Mucosa of rectum (tissue), 2 donors: ENCODE data around the gene SCO2.

Experiments used
- H3K27ac ChIP-seq, 2 donors: one replicate each; pipeline ENCODE4 v1.7.0; 2013; ENCODE audit warnings: inconsistent platforms in 2 of 2, low read depth in 2 of 2, low read length in 2 of 2
- H3K27me3 ChIP-seq, 2 donors: one replicate each; pipeline ENCODE4 v1.7.0; 2013; ENCODE audit warnings: low read length in 2 of 2; ENCODE audit not compliant: control insufficient read depth in 2 of 2, insufficient read depth in 2 of 2
- H3K36me3 ChIP-seq, 2 donors: one replicate each; pipeline ENCODE4 v1.7.0; 2013; ENCODE audit warnings: low read length in 2 of 2; ENCODE audit not compliant: control insufficient read depth in 2 of 2, insufficient read depth in 2 of 2
- H3K4me1 ChIP-seq, 2 donors: one replicate each; pipeline ENCODE4 v1.7.0; 2013; ENCODE audit warnings: low read length in 2 of 2, mild to moderate bottlenecking in 1 of 2; ENCODE audit not compliant: control insufficient read depth in 2 of 2, insufficient read depth in 2 of 2
- H3K4me3 ChIP-seq, 2 donors: one replicate each; pipeline ENCODE4 v1.7.0; 2013; ENCODE audit warnings: low read length in 2 of 2
- H3K9ac ChIP-seq, 2 donors: one replicate each; pipeline ENCODE4 v1.7.0; 2013; ENCODE audit warnings: low read length in 2 of 2, low read depth in 1 of 2, mild to moderate bottlenecking in 1 of 2
- H3K9me3 ChIP-seq, 2 donors: one replicate each; pipeline ENCODE4 v1.7.0; 2013; ENCODE audit warnings: low read length in 2 of 2; ENCODE audit not compliant: control insufficient read depth in 2 of 2
- donor health status: healthy.
- donor health status: Normal muscosa, but diverticular disease.

SCO2 gene

DNA sequence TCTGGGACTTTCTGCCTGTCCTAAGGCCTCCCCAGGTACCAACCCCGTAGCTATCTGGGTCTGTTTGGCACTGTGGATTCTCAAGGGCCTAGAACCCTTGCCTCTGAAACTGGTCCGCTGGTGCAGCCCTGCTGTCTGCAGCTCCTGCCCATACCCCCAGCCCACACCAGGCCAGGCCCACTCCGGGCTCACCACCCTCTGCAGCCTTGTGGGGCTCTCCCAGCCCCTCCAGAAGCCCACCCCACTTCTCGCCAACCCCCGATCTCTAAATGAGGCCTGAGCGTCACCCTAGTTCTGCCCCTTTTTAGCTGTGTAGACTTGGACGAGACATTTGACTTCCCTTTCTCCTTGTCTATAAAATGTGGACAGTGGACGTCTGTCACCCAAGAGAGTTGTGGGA, 25.0 kb upstream of the SCO2 start:
- peaks cover 10 to 13% of the 10 kb centered on the region in 2 donors for H3K27me3 ChIP-seq
- H3K4me1 ChIP-seq = peaks cover 3 to 4% of the 10 kb centered on the region in 2 donors
- no peak overlapping the region for H3K9ac ChIP-seq
- H3K4me3 ChIP-seq = no peak overlapping the region
- no peaks in the 10 kb centered on the region for H3K36me3 ChIP-seq
- no peak overlapping the region for H3K27ac ChIP-seq
- no peaks in the 10 kb centered on the region for H3K9me3 ChIP-seq

- Histone ChIP-seq H3K27me3 (peaks cover 10 to 13% of the 10 kb centered on the region in 2 donors), H3K4me3 (peak overlapping the region; percentile 35 to 50), H3K9ac (peak overlapping the region in 1 of 2 donors; percentile 12), H3K27ac (no peak overlapping the region), H3K4me1 (peaks cover 8 to 11% of the 10 kb centered on the region in 2 donors), H3K9me3 (no peaks in the 10 kb centered on the region), H3K36me3 (no peaks in the 10 kb centered on the region)
These were observed 23.8 kb upstream of the SCO2 start for GRCh38 chr22:50548921-50549790.

- peak overlapping the region in 1 of 2 donors; percentile 21 for H3K9ac ChIP-seq
- no peak overlapping the region for H3K27ac ChIP-seq
- H3K4me3 ChIP-seq = peak overlapping the region; percentile 35 to 50
- H3K9me3 ChIP-seq = no peaks in the 10 kb centered on the region
- peaks cover 10 to 13% of the 10 kb centered on the region in 2 donors for H3K27me3 ChIP-seq
- no peaks in the 10 kb centered on the region for H3K36me3 ChIP-seq
- H3K4me1 ChIP-seq = peaks cover 8 to 14% of the 10 kb centered on the region in 2 donors
These were observed 22.9 kb upstream of the SCO2 start for GRCh38 chr22:50548040-50548920.

DNA sequence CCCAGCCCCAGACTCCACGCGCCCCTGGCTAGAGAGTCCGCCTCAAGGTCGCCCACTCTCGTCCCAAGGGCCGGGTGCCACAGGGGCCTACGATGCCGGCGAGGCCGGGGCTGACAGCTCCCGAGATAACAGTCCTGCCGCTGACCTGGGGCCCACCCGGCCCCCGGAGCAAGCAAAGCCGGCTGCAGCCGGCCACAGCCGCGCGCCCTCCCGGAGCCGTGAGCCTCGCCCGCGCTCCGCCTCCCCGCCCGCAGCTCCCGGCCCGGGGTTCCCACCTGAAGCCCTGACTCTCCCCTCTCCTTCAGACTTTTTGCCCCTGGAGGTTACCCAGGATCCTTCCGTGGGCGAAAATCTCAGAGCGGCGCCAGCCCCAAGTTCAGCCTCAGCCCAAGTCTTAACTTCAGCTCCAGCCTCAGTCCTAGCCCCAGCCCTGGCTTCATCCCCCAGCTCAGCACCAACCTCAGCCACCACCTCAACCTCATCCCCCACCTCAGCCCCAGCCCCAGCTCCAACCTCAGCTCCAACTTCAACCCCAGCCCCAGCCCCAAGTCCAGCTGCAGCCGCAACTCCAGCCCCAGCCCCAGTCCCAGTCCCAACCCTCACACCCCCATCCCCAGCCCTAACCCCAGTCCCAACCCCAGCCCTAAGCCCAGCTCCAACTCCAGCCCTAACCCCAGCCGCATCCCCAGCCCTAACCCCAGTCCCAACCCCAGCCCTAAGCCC, 22.0 kb upstream of the SCO2 start:
- Histone ChIP-seq H3K27me3 (peaks cover 10 to 13% of the 10 kb centered on the region in 2 donors), H3K36me3 (no peaks in the 10 kb centered on the region), H3K9ac (no peak overlapping the region), H3K9me3 (no peaks in the 10 kb centered on the region), H3K27ac (no peak overlapping the region), H3K4me3 (no peak overlapping the region), H3K4me1 (peaks cover 8 to 14% of the 10 kb centered on the region in 2 donors)

- Histone ChIP-seq H3K9ac (no peak overlapping the region), H3K4me3 (no peak overlapping the region), H3K27me3 (peaks cover 10 to 13% of the 10 kb centered on the region in 2 donors), H3K36me3 (no peaks in the 10 kb centered on the region), H3K4me1 (peaks cover 8 to 14% of the 10 kb centered on the region in 2 donors), H3K27ac (no peak overlapping the region), H3K9me3 (no peaks in the 10 kb centered on the region)
These were observed 21.2 kb upstream of the SCO2 start for GRCh38 chr22:50546326-50547262.

DNA sequence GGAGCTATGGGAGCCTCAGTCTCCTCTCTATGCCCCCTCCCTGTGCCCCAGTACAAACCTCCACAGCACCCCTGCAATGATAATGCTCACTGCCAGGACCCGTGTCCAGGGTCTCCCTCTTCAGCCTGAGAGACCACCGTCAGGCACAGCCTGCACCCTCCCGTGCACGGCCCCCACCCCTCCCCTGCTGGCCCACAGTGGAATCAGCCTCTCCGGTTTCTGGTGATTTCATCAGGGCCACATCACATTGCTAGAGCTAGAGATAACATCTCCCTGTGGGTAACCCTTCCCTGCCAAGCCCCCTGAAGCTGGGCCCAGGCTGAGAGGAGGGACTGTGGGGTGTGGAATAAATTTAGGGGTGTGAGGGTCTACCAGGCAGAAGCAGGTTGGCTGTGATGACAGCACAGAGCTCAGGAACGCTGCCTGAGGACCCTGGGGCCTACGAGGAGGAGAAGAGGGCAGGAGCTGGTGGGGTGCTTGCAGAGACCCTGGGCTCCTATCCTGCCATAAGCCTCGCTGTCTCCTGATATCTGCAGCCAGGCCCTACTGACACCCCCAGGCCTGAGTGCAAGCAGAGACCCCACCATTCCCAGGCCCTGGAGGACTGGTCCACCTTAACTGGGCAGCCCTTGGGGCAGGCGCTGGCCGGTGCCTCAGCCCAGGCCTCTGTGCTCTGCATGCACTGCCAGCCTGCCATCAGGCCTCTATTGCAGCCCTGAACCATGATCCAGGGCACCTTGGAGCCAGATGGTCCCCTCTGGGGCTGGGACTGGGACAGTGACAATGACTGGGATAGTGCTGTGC, 20.3 kb upstream of the SCO2 start, which contains the start of gene KLHDC7B:
TSS of gene KLHDC7B (plus strand) at position 378 of the 804 bp plus-strand sequence. CDS start at position 723, 345 bp downstream.
- Histone ChIP-seq H3K36me3 (no peaks in the 10 kb centered on the region), H3K9ac (peak within 1 kb of the TSS; percentile 32 to 71), H3K27me3 (peaks cover 10 to 13% of the 10 kb centered on the region in 2 donors), H3K27ac (peak within 1 kb of the TSS; percentile 45 to 65), H3K4me3 (no peak within 1 kb of the TSS), H3K9me3 (no peaks in the 10 kb centered on the region), H3K4me1 (peaks cover 8 to 14% of the 10 kb centered on the region in 2 donors)

- H3K27me3 ChIP-seq = peaks cover 8 to 13% of the 10 kb centered on the region in 2 donors
- H3K27ac ChIP-seq = peak overlapping the region; percentile 45 to 65
- H3K9ac ChIP-seq = peak overlapping the region; percentile 32 to 71
- H3K4me3 ChIP-seq = no peak overlapping the region
- no peaks in the 10 kb centered on the region for H3K36me3 ChIP-seq
- no peaks in the 10 kb centered on the region for H3K9me3 ChIP-seq
- H3K4me1 ChIP-seq = peaks cover 12 to 15% of the 10 kb centered on the region in 2 donors
These were observed 19.4 kb upstream of the SCO2 start for GRCh38 chr22:50544746-50545253.

GRCh38 chr22:50544078-50544745, 18.8 kb upstream of the SCO2 start:
- Histone ChIP-seq H3K36me3 (no peaks in the 10 kb centered on the region), H3K27ac (peak overlapping the region; percentile 45 to 65), H3K4me3 (peak overlapping the region; percentile 24 to 60), H3K9me3 (no peaks in the 10 kb centered on the region), H3K27me3 (peaks cover 5 to 13% of the 10 kb centered on the region in 2 donors), H3K9ac (peak overlapping the region; percentile 52 to 71), H3K4me1 (peaks cover 15 to 16% of the 10 kb centered on the region in 2 donors)
